Endodermal cell (in vitro differentiated cells): ENCODE results near the gene NME7. TPM values are rescaled to one million over a fixed set of nuclear protein-coding genes. Genes with fewer than 3 reads are reported as not detected.

Source experiments
- DNase-seq: peaks from one replicate; pipeline ENCODE4 v3.0.0-alpha.2; 2017
- H3K27ac ChIP-seq: 2 replicates; pipeline ENCODE4 v1.5.1; 2013; ENCODE audit warnings: mild to moderate bottlenecking, low read depth, low read length, moderate library complexity
- H3K27me3 ChIP-seq: 2 replicates; pipeline ENCODE4 v1.6.1; 2013; ENCODE audit warnings: mild to moderate bottlenecking, low read length, moderate library complexity; ENCODE audit not compliant: insufficient read depth, control insufficient read depth, poor library complexity, severe bottlenecking
- H3K36me3 ChIP-seq: 2 replicates; pipeline ENCODE4 v1.7.0; 2013; ENCODE audit warnings: mild to moderate bottlenecking, low read length, moderate library complexity; ENCODE audit not compliant: control insufficient read depth, insufficient read depth
- H3K4me1 ChIP-seq: one replicate; pipeline ENCODE4 v1.7.0; 2013; ENCODE audit warnings: low read length; ENCODE audit not compliant: control insufficient read depth, insufficient read depth
- H3K4me3 ChIP-seq: 2 replicates; pipeline ENCODE4 v1.5.1; 2013; ENCODE audit warnings: mild to moderate bottlenecking, low read length, moderate library complexity
- H3K9ac ChIP-seq: 2 replicates; pipeline ENCODE4 v1.6.1; 2013; ENCODE audit warnings: mild to moderate bottlenecking, low read length, moderate library complexity; ENCODE audit not compliant: poor library complexity, severe bottlenecking; ENCODE audit errors: extremely low read depth
- H3K9me3 ChIP-seq: 2 replicates; pipeline ENCODE4 v1.6.1; 2013; ENCODE audit warnings: mild to moderate bottlenecking, low read length, moderate library complexity; ENCODE audit not compliant: control insufficient read depth
- H3K27ac Mint-ChIP-seq: 2 replicates; pipeline ENCODE4 v1.8.0; 2020; ENCODE audit warnings: mixed read lengths
- H3K27me3 Mint-ChIP-seq: 2 replicates; pipeline ENCODE4 v1.8.0; 2021; ENCODE audit warnings: mild to moderate bottlenecking, mixed read lengths; ENCODE audit not compliant: insufficient read depth
- H3K36me3 Mint-ChIP-seq: 2 replicates; pipeline ENCODE4 v1.8.0; 2020; ENCODE audit warnings: low read depth, mixed read lengths
- H3K4me1 Mint-ChIP-seq: 2 replicates; pipeline ENCODE4 v1.8.0; 2020; ENCODE audit warnings: mixed read lengths
- H3K4me3 Mint-ChIP-seq: 2 replicates; pipeline ENCODE4 v1.8.0; 2020; ENCODE audit warnings: mild to moderate bottlenecking, moderate library complexity, mixed read lengths
- H3K9me3 Mint-ChIP-seq: 2 replicates; pipeline ENCODE4 v1.8.0; 2020; ENCODE audit warnings: mild to moderate bottlenecking, mixed read lengths
- WGBS, 2 experiments: methylation state at CpG; one replicate each; pipeline versions ENCODE4 v1.1.5 to v1.1.7; 2013; ENCODE audit warnings: missing lambda C conversion rate in 2 of 2, mixed read lengths in 1 of 2; ENCODE audit not compliant: insufficient coverage in 1 of 2, insufficient read length in 1 of 2; 5-methylcytosine and 5-hydroxymethylcytosine counted together
- total RNA-seq, 2 donors: library from RNA; stranded (reverse); fragmentation: NEBNext Ultra II Directional in 1 of 2; extraction: Animal tissue kit (Norgen Biotek cat#: 25700) in 1 of 2; gene quantifications; 2 replicates in 1 of 2; 3 replicates in 1 of 2; pipeline ENCODE4 v1.2.1, GENCODE V29; 2021
- TF ChIP-seq, protein P1 (sequence below): fragments of 200-600 bp; sonication (generic); conservative IDR thresholded peaks from 2 replicates; pipeline ENCODE4 v1.5.0; 2021; ENCODE audit warnings: antibody characterized with exemption, mild to moderate bottlenecking

Gene NME7
- total RNA-seq, 2 donors from 2014 or later = 28.1 to 32.3 TPM

DNA sequence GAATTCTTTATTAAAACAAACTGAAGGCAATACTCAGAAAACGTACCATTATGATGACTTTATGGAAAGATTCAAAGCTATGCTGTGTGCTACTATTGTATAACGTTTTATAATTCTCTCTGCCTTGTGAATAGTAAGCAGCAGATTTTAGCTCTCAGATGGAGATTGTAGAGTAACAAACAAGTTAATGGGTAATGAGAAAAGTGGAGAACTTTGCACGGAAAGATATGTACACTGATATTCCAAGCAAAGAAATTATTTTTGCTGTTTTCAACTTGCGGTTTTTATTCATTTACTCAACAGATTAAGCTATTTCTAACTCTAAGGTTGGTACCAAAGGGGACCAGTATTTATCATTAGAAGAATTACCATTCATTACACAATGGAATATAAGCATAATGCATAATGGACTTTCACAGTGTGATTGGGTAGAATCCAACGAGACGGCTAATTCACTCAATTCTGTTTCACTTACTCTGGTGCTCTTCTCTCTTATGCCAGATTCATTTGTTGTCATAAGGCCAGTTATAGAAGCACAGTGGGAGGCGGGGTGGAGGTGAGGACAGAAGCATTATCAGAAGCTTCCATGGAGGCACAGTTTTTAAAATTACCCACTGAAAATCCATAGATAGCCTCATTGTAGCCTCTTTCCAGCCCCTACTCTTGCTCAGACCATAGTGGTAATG, 222.5 kb downstream of the NME7 start:
- H3K36me3 ChIP-seq = no peaks in the 10 kb centered on the region
- H3K36me3 Mint-ChIP-seq = no peaks in the 10 kb centered on the region
- no peak overlapping the region for H3K9ac ChIP-seq
- peaks cover 2% of the 10 kb centered on the region for H3K4me1 ChIP-seq
- TF ChIP-seq, protein P1, sequence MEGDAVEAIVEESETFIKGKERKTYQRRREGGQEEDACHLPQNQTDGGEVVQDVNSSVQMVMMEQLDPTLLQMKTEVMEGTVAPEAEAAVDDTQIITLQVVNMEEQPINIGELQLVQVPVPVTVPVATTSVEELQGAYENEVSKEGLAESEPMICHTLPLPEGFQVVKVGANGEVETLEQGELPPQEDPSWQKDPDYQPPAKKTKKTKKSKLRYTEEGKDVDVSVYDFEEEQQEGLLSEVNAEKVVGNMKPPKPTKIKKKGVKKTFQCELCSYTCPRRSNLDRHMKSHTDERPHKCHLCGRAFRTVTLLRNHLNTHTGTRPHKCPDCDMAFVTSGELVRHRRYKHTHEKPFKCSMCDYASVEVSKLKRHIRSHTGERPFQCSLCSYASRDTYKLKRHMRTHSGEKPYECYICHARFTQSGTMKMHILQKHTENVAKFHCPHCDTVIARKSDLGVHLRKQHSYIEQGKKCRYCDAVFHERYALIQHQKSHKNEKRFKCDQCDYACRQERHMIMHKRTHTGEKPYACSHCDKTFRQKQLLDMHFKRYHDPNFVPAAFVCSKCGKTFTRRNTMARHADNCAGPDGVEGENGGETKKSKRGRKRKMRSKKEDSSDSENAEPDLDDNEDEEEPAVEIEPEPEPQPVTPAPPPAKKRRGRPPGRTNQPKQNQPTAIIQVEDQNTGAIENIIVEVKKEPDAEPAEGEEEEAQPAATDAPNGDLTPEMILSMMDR = no peak
- no peak overlapping the region for H3K27ac Mint-ChIP-seq
- no peaks in the 10 kb centered on the region for H3K27me3 ChIP-seq
- no peaks in the 10 kb centered on the region for H3K9me3 ChIP-seq
- no peaks in the 10 kb centered on the region for H3K27me3 Mint-ChIP-seq
- no peak overlapping the region for H3K4me3 Mint-ChIP-seq
- H3K27ac ChIP-seq = no peak overlapping the region
- H3K4me1 Mint-ChIP-seq = peaks cover 13% of the 10 kb centered on the region
- H3K9me3 Mint-ChIP-seq = no peaks in the 10 kb centered on the region
- 91 to 100% methylated on average over 2 to 7 of the region's 7 CpGs for WGBS, 2 experiments
- DNase-seq = no peak
- no peak overlapping the region for H3K4me3 ChIP-seq

DNA sequence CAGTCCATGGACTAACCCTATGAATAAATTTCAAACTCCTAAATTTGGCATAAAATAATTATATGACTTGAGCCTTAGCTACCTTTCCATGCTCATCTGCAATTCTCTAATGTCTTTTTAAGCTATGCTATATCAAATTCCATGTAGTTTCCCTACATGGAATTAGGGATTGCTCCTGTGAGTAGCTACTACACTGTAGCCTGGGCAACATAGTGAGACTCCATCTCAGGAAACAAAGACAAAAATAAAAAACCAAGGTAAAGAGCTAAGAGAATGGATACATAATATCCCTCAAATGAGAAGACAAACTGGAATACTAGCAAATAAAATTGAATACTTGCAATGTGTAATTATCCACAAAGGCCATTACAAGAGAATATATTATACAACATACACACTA, 223.6 kb downstream of the NME7 start:
- H3K4me1 Mint-ChIP-seq = peaks cover 13% of the 10 kb centered on the region
- TF ChIP-seq, protein P1 = no peak
- no peaks in the 10 kb centered on the region for H3K27me3 Mint-ChIP-seq

DNA sequence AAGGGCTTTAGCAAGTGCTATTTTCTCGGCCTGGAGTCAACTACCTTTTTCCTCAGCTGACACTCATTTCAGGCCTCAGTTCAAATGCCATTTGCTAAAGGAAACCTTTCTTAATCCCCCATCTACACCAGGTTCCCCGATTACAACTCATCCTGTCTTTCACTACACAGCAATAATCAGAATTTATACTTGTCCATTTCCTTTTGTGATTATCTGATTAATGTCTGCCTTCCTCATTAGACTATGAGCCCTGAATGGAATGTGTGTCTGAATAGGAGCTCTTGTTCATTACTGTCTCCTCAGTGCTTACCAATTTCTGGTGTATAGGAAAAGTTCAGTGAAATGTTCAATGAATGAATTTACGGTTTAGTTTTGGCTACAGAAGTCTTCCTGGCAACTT, 224.3 kb downstream of the NME7 start:
- Histone ChIP-seq H3K36me3 (no peaks in the 10 kb centered on the region), H3K4me3 (no peak overlapping the region), H3K9ac (no peak overlapping the region), H3K27me3 (no peaks in the 10 kb centered on the region), H3K4me1 (peaks cover 2% of the 10 kb centered on the region), H3K27ac (no peak overlapping the region), H3K9me3 (no peaks in the 10 kb centered on the region)
- Mint-ChIP-seq H3K9me3 (no peaks in the 10 kb centered on the region), H3K4me3 (no peak overlapping the region), H3K4me1 (peaks cover 9% of the 10 kb centered on the region), H3K27me3 (no peaks in the 10 kb centered on the region), H3K36me3 (no peaks in the 10 kb centered on the region), H3K27ac (no peak overlapping the region)
- no peak for DNase-seq
- 92 to 100% methylated on average over 1 to 3 of the region's 3 CpGs for WGBS, 2 experiments
- TF ChIP-seq, protein P1 = no peak

More for the DNA sequence above, 223.6 kb downstream of the NME7 start:
- no peak overlapping the region for H3K9ac ChIP-seq
- H3K36me3 Mint-ChIP-seq = no peaks in the 10 kb centered on the region
- no peak overlapping the region for H3K4me3 Mint-ChIP-seq
- H3K4me3 ChIP-seq = no peak overlapping the region
- H3K9me3 Mint-ChIP-seq = no peaks in the 10 kb centered on the region
- no peak for DNase-seq
- H3K9me3 ChIP-seq = no peaks in the 10 kb centered on the region
- no peak overlapping the region for H3K27ac Mint-ChIP-seq
- no peak overlapping the region for H3K27ac ChIP-seq
- H3K36me3 ChIP-seq = no peaks in the 10 kb centered on the region
- H3K4me1 ChIP-seq = peaks cover 2% of the 10 kb centered on the region
- no peaks in the 10 kb centered on the region for H3K27me3 ChIP-seq
